PC-3 (cell line): Measurements from ENCODE around the gene PCBP3.

Experiments used
- EZH2phosphoT487 ChIP-seq: fragments of 300-600 bp; sonication (generic); IDR thresholded peaks from 2 replicates; pipeline ENCODE4 v1.6.1; 2018; ENCODE audit warnings: mild to moderate bottlenecking, antibody characterized with exemption, low read length, borderline replicate concordance
- TF ChIP-seq, protein P1 (sequence below): fragments of 300-600 bp; sonication (generic); conservative IDR thresholded peaks from 2 replicates; pipeline ENCODE4 v1.5.1; 2017; ENCODE audit warnings: antibody characterized with exemption, low read depth, mild to moderate bottlenecking, low read length

DNA sequence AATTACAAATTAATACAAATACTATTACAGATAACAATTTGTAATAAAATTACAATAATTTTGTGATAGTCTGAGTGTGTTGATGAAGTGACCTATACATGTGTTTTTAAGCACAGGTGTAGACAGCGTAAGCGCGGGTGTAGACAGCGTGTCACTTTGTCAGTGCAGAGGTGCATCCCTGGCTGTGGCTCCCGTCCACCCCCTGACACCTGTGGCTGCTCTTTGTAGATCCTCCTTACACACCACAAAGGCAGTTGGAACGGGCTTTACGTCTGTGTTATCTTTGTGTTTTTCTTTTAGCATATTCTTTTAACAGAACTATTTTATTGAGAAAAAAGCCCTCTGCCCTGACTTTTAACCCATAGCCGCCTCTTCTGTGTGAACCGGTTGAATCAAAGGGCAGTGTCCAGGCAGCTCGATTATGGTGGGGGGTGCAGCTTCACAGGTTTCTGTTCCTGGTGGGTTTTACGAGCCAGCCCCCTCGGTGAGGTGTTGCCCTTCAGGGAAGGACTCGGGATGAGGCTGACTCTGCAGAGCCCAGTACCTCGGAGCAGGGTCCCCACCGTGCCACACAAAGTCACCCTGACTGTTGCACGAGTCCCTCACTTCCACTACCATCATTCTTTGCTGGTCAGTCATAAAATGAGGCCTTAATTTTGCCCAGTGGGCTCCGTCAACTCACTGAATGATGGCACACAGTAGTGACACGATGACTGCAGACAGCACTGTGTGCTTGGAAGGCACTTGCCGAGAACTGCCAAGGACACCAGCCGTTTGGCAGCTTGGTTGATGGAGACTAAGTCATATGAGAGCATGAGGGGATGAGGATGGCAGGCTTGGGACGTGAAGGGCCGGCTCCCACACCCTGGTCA, 251.6 kb downstream of the PCBP3 start:
- TF ChIP-seq, protein P1, sequence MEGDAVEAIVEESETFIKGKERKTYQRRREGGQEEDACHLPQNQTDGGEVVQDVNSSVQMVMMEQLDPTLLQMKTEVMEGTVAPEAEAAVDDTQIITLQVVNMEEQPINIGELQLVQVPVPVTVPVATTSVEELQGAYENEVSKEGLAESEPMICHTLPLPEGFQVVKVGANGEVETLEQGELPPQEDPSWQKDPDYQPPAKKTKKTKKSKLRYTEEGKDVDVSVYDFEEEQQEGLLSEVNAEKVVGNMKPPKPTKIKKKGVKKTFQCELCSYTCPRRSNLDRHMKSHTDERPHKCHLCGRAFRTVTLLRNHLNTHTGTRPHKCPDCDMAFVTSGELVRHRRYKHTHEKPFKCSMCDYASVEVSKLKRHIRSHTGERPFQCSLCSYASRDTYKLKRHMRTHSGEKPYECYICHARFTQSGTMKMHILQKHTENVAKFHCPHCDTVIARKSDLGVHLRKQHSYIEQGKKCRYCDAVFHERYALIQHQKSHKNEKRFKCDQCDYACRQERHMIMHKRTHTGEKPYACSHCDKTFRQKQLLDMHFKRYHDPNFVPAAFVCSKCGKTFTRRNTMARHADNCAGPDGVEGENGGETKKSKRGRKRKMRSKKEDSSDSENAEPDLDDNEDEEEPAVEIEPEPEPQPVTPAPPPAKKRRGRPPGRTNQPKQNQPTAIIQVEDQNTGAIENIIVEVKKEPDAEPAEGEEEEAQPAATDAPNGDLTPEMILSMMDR = no peak
- no peak for TF ChIP-seq EZH2phosphoT487
